Neural crest cell (in vitro differentiated cells): ENCODE measurements around the gene USP47. TPM values are rescaled to one million over a fixed set of nuclear protein-coding genes. Genes with fewer than 3 reads are reported as not detected.
A peak's percentile ranks its signal among the peaks of the same experiment; 100 is the strongest.

Experiments used
- DNase-seq: peaks from one replicate; pipeline ENCODE4 v3.0.0; 2021; ENCODE audit warnings: low read depth, mixed read lengths, low spot score
- H3K27ac Mint-ChIP-seq: one replicate; pipeline ENCODE4 v1.8.0; 2021; ENCODE audit warnings: mild to moderate bottlenecking, mixed read lengths; ENCODE audit not compliant: unreplicated experiment
- H3K27me3 Mint-ChIP-seq: 2 replicates; pipeline ENCODE4 v1.8.0; 2021; ENCODE audit warnings: low read depth, mild to moderate bottlenecking, mixed read lengths
- H3K36me3 Mint-ChIP-seq: 2 replicates; pipeline ENCODE4 v1.8.0; 2021; ENCODE audit warnings: low read depth, mild to moderate bottlenecking, mixed read lengths
- H3K4me1 Mint-ChIP-seq: 2 replicates; pipeline ENCODE4 v1.8.0; 2021; ENCODE audit warnings: mixed read lengths
- H3K4me3 Mint-ChIP-seq: one replicate; pipeline ENCODE4 v1.8.0; 2021; ENCODE audit warnings: mild to moderate bottlenecking, mixed read lengths
- H3K9me3 Mint-ChIP-seq: 2 replicates; pipeline ENCODE4 v1.8.0; 2021; ENCODE audit warnings: mixed read lengths
- total RNA-seq: library from RNA; stranded (reverse); gene quantifications from 2 replicates; pipeline ENCODE4 v1.2.1, GENCODE V29; 2021
- TF ChIP-seq, protein P1 (sequence below): fragments of 200-600 bp; sonication (generic); conservative IDR thresholded peaks from 2 replicates; pipeline ENCODE4 v1.5.0; 2021; ENCODE audit warnings: antibody characterized with exemption, mild to moderate bottlenecking

Gene USP47
- total RNA-seq, 1 donor from 2014 or later: 58.9 TPM

DNA sequence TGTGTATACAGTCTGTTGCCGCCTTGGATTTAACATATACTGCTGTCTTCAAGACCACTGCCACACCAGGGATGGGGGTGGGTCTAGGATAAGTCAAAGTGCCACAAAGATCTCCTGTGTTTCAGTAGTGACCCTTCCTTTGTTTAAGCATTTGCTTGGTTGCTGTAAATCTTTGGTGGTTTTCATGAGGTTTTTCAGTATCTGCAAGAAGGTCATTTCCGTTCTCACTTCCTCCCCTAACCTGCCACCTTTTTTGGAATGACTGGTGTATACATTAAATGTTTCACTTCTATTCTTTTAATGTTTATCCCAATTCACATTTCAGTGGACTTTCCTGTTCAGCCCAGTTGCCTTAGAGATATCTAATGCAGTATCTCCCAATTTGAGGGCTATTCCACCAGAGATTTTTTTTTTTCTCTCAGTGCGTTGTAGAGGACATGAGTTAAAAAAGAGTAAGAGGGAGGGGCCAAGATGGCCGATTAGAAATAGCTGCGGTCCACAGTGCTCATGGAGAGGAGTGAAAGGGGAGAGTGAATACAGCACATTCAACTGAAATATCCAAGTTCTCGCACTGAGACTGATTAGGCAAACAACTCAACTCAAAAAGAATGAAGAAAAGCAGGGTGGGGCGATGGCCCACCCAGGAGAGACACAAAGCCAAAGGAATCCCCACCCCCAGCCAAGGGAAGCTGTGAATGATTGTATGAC, 43.2 kb downstream of the USP47 start:
- Mint-ChIP-seq H3K4me3 (no peak overlapping the region), H3K36me3 (peaks cover 40% of the 10 kb centered on the region), H3K9me3 (peaks cover 5% of the 10 kb centered on the region), H3K27me3 (no peaks in the 10 kb centered on the region), H3K27ac (peak overlapping the region; percentile 82), H3K4me1 (peaks cover 29% of the 10 kb centered on the region)
- TF ChIP-seq, protein P1, sequence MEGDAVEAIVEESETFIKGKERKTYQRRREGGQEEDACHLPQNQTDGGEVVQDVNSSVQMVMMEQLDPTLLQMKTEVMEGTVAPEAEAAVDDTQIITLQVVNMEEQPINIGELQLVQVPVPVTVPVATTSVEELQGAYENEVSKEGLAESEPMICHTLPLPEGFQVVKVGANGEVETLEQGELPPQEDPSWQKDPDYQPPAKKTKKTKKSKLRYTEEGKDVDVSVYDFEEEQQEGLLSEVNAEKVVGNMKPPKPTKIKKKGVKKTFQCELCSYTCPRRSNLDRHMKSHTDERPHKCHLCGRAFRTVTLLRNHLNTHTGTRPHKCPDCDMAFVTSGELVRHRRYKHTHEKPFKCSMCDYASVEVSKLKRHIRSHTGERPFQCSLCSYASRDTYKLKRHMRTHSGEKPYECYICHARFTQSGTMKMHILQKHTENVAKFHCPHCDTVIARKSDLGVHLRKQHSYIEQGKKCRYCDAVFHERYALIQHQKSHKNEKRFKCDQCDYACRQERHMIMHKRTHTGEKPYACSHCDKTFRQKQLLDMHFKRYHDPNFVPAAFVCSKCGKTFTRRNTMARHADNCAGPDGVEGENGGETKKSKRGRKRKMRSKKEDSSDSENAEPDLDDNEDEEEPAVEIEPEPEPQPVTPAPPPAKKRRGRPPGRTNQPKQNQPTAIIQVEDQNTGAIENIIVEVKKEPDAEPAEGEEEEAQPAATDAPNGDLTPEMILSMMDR: no peak
- DNase-seq: no peak

DNA sequence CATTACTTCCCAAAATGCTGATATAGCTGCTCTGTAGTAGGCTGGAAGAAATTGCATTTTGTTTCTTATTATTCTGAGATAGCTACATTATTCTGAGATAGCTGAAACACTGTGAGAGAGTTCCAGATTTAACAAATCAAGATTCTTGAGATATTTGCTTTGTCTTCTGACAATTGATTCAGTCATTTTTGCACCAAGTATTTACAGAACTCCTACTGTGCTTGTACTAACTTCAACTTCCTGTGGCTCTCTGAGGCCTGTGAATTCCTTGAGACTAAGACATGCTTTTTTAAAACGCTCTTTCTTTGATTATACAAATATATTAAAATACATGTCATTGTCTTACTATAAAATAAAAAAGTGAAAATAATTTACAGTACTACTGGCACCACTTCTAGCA, 52.7 kb downstream of the USP47 start:
- Mint-ChIP-seq H3K27ac (no peak overlapping the region), H3K27me3 (no peaks in the 10 kb centered on the region), H3K4me3 (no peak overlapping the region), H3K36me3 (peaks cover 9% of the 10 kb centered on the region), H3K4me1 (no peaks in the 10 kb centered on the region), H3K9me3 (no peaks in the 10 kb centered on the region)
- TF ChIP-seq, protein P1: no peak
- no peak for DNase-seq

DNA sequence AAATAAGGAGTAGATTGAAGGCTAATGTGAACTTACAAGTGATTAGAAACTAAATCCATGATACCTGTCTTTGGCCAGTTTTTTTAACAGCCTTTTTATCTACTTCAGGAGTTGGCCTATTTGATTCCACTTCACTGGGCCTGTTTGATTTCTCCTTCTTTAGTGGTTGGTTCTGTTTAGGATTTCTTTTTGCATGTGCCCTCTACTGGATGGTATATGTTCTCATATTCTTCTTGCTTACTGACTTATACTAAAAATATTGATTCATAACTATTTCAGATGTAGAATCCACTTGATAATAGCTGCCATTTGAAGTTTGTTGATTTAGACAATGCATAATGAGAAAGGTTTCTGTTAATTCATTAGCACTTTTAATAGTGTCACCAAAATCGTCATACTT, 53.9 kb downstream of the USP47 start:
- Mint-ChIP-seq H3K4me3 (no peak overlapping the region), H3K27ac (no peak overlapping the region), H3K27me3 (no peaks in the 10 kb centered on the region), H3K4me1 (no peaks in the 10 kb centered on the region), H3K9me3 (no peaks in the 10 kb centered on the region), H3K36me3 (peaks cover 8% of the 10 kb centered on the region)
- DNase-seq: no peak
- TF ChIP-seq, protein P1: no peak

DNA sequence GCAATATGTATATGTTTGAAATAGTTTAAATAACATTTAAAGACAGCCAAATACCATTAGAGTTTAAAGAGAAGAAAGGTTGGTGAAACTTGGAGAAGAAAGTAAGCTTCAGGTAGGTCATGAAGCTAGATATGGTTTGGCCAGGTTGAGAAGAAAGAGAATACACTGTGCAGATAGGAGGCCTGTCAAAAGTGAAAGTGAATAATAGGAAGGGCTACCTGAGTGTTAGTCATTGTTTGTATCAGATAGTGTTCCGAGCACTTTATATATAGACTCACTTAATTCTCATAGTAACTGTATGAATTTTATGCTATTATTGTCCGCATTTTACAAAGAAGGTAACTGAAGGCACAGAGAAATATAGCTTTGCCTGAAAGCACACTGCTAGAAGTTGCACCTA, 56.9 kb downstream of the USP47 start:
- no peak overlapping the region for H3K27ac Mint-ChIP-seq
- no peaks in the 10 kb centered on the region for H3K9me3 Mint-ChIP-seq
- no peak overlapping the region for H3K4me3 Mint-ChIP-seq
- no peaks in the 10 kb centered on the region for H3K27me3 Mint-ChIP-seq
- TF ChIP-seq, protein P1: no peak
- H3K36me3 Mint-ChIP-seq: no peaks in the 10 kb centered on the region
- no peak for DNase-seq
- no peaks in the 10 kb centered on the region for H3K4me1 Mint-ChIP-seq

DNA sequence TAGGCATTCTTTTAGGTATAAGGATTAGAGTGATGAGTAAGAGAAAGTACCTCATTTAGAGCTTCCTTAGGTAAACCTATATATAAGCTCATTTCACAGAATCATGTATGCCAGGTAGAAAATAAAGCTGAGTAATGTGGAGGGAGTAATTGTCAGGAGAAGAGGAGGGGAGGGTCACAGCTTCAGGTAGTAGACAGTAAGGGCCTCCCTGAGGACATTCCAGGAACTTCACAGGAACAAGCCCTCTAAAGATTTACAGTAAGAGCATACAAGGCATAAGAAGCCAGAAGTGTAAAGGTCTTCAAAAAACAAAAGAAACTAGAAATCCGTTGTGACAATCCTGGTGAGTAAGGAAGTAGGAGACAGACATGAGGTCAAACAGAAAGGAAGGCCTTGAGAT, 57.6 kb downstream of the USP47 start:
- Mint-ChIP-seq H3K36me3 (peaks cover 3% of the 10 kb centered on the region), H3K4me1 (no peaks in the 10 kb centered on the region), H3K4me3 (no peak overlapping the region), H3K27me3 (no peaks in the 10 kb centered on the region), H3K27ac (no peak overlapping the region), H3K9me3 (no peaks in the 10 kb centered on the region)
- TF ChIP-seq, protein P1: peak; percentile 26
- no peak for DNase-seq
